ENCODE data around the gene CDNF.

DNA sequence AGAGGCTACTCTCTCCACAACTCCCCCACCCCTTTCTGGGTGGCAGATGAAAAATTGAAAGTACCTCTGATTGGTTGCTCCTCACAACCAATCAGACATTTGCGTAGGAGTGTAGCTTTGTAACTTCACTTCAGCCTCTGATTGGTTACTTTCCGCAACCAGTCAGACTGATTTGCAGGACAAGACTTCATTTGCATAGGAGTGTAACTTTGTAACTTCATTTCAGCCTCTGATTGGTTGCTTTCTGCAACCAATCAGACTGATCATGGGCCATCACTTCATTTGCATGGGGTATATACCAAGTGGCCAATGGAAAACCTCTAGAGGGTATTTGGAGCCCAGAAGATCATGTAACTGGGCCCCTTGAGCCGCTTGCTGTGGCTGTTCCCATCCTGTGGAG lies 25.6 kb downstream of the CDNF start:
- TF ChIP-seq CTCF (IDR thresholded peaks at IDR 0.05) (no peak), POLR2A (IDR thresholded peaks at IDR 0.05) (no peak)

All from body of pancreas (tissue), 4 donors.